Right lobe of liver (tissue), 6 donors: ENCODE data around the gene CARD8. TPM values are rescaled to one million over a fixed set of nuclear protein-coding genes. Genes with fewer than 3 reads are reported as not detected.

Source experiments
- ATAC-seq, 4 donors: fragments of 200-7000 bp; cut with Tn5 transposase; one replicate each; pipeline ENCODE4 v1.9.1; 2020; ENCODE audit warnings: mild to moderate bottlenecking in 4 of 4, moderate library complexity in 4 of 4
- DNase-seq, 3 donors: peaks; one replicate each; pipeline ENCODE4 v3.0.0-alpha.2; 2020
- H3K27ac ChIP-seq, 3 donors: fragments of 200-600 bp; one replicate each; pipeline ENCODE4 v1.8.0; 2022
- H3K27me3 ChIP-seq, 2 donors: fragments of 200-600 bp; one replicate each; pipeline ENCODE4 v1.8.0; 2022
- H3K36me3 ChIP-seq, 4 donors: fragments of 200-600 bp; sonication (generic) in 1 of 4; one replicate each; pipeline versions ENCODE4 v1.5.1 to v1.8.0; 2017 to 2022; ENCODE audit warnings: control low read depth in 1 of 4
- H3K4me1 ChIP-seq, 4 donors: fragments of 200-600 bp; sonication (generic) in 1 of 4; one replicate each; pipeline versions ENCODE4 v1.5.1 to v1.8.0; 2017 to 2022; ENCODE audit warnings: control low read depth in 1 of 4
- H3K4me3 ChIP-seq, 3 donors: fragments of 200-600 bp; one replicate each; pipeline ENCODE4 v1.8.0; 2022
- H3K9me3 ChIP-seq, 4 donors: fragments of 200-600 bp; sonication (generic) in 1 of 4; one replicate each; pipeline versions ENCODE4 v1.5.1 to v1.8.0; 2017 to 2022; ENCODE audit warnings: control low read depth in 1 of 4
- POLR2A ChIP-seq: fragments of 450-650 bp; IDR thresholded peaks from one replicate; pipeline ENCODE4 v1.6.1; 2017; ENCODE audit warnings: antibody characterized with exemption, mild to moderate bottlenecking
- WGBS: methylation state at CpG from one replicate; pipeline ENCODE4 v1.1.6; 2018; ENCODE audit warnings: low coverage, low lambda C conversion rate; ENCODE audit not compliant: insufficient coverage; ENCODE audit errors: missing lambda C conversion rate; 5-methylcytosine and 5-hydroxymethylcytosine counted together
- intact Hi-C, 2 donors: fragments of 100-400 bp; cut with DNase I; formaldehyde crosslinking; loops; one replicate each; pipeline versions ENCODE4 v1.11.2 to v1.14.1; 2022
- total RNA-seq, 6 experiments: library from RNA; depleted of rRNA in 2 of 6; stranded (reverse); fragments of >200 nt in 2 of 6; fragmentation: NEBNext Ultra II Directional in 3 of 6; extraction: Animal tissue kit (Norgen Biotek cat#: 25700) in 3 of 6; gene quantifications; one replicate each; pipeline versions ENCODE4 v1.1.0 to v1.2.4, GENCODE V29; 2016 to 2023
- TF ChIP-seq, protein P1 (sequence below), 4 donors: fragments of 200-600 bp in 3 of 4; fragments of 450-650 bp in 1 of 4; IDR thresholded peaks; one replicate each; pipeline versions ENCODE4 v1.5.1 to v1.8.0; 2016 to 2022; ENCODE audit warnings: antibody characterized with exemption in 4 of 4, mild to moderate bottlenecking in 2 of 4
- donor health status: DM: no; HTN: yes; CAD: no.
- donor health status: DM: no; HTN: no; CAD: no.
- donor health status: DM: no; HTN: no; CAD: no.
- donor health status: DM: no; HTN: yes; CAD: no.
- donor health status: DM: no; HTN: yes; CAD: no.

The CARD8 gene
- total RNA-seq, 6 experiments from 2014 or later, result 15.4 to 24.5 (median 19.8) TPM

DNA sequence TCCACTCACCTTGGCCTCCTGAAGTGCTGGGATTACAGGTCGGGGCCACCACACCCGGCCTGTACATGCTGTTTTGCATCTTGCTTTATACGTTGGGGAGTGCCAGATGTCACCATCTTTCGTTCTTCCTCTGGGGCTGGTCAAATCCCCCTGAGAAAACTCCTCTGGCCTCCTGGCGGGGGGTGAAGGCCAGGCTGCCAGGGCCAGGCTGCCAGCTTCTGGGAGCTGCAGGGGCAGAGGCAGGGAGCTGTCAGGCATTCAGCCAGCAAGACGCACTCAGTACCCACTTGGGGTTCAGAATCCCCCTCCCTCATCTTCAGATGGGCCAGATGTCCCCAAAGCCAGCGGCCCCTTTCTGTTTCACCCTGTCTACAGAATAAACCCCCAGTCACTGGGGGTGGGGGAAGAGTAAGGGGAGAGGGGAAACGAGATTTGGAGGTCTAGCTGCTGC is 69.1 kb downstream of the CARD8 start:
- H3K9me3 ChIP-seq, result no peaks in the 10 kb centered on the region
- DNase-seq (no peak), ATAC-seq (no peak)
- H3K4me1 ChIP-seq, result no peaks in the 10 kb centered on the region
- no peaks in the 10 kb centered on the region for H3K36me3 ChIP-seq
- no peak overlapping the region for H3K27ac ChIP-seq
- intact Hi-C loops, result no loop called here
- TF ChIP-seq, protein P1, sequence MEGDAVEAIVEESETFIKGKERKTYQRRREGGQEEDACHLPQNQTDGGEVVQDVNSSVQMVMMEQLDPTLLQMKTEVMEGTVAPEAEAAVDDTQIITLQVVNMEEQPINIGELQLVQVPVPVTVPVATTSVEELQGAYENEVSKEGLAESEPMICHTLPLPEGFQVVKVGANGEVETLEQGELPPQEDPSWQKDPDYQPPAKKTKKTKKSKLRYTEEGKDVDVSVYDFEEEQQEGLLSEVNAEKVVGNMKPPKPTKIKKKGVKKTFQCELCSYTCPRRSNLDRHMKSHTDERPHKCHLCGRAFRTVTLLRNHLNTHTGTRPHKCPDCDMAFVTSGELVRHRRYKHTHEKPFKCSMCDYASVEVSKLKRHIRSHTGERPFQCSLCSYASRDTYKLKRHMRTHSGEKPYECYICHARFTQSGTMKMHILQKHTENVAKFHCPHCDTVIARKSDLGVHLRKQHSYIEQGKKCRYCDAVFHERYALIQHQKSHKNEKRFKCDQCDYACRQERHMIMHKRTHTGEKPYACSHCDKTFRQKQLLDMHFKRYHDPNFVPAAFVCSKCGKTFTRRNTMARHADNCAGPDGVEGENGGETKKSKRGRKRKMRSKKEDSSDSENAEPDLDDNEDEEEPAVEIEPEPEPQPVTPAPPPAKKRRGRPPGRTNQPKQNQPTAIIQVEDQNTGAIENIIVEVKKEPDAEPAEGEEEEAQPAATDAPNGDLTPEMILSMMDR (IDR thresholded peaks at IDR 0.05), result no peak
- TF ChIP-seq POLR2A, result no peak
- H3K4me3 ChIP-seq, result no peak overlapping the region
- WGBS, result 92% methylated on average over 4 of the region's 8 CpGs
- no peaks in the 10 kb centered on the region for H3K27me3 ChIP-seq

DNA sequence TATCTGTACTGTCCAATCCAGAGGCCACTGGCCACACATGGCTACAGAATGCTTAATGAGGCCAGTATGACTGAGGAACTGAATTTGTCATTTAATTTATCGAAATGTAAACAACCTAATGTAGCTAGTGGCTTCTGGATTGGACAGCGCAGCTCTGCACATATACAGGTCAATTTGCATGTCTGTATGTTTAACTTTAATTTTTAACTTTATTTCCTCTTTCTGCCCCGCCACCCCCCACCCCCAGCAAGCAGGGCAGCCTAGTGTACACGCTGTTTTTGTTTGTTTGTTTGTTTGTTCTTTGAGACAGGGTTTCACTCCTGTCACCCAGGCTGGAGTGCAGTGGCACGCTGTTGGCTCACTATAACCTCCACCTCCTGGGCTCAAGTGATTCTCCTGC is 69.7 kb downstream of the CARD8 start:
- H3K4me3 ChIP-seq, result no peak overlapping the region
- H3K36me3 ChIP-seq, result no peaks in the 10 kb centered on the region
- WGBS, result 84% methylated on average over 5 of the region's 5 CpGs
- H3K27me3 ChIP-seq, result no peaks in the 10 kb centered on the region
- no peaks in the 10 kb centered on the region for H3K4me1 ChIP-seq
- H3K9me3 ChIP-seq, result no peaks in the 10 kb centered on the region
- ATAC-seq (no peak), DNase-seq (no peak)
- TF ChIP-seq, protein P1 (IDR thresholded peaks at IDR 0.05), result no peak
- no peak for TF ChIP-seq POLR2A
- intact Hi-C loops, result no loop called here
- H3K27ac ChIP-seq, result no peak overlapping the region

DNA sequence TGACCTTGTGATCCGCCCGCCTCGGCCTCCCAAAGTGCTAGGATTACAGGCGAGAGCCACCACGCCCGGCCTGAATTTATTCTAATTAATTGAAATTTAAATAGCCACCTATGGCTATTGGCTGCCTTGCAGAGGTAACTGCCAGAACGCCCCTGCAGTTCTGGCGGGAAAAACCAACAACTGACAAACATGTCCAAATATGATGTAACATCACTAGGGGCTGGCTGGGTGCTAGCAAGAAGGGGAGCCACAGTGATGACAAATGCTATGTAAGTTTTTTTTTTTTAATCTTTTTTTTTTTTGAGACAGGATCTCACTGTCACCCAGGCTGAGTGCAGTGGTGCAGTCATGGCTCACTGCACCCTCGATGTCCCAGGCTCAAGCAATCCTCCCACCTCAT is 72.4 kb downstream of the CARD8 start:
- 90% methylated on average over 8 of the region's 9 CpGs for WGBS
- Histone ChIP-seq H3K9me3 (no peaks in the 10 kb centered on the region), H3K27me3 (no peaks in the 10 kb centered on the region), H3K27ac (no peak overlapping the region), H3K4me3 (no peak overlapping the region), H3K4me1 (no peaks in the 10 kb centered on the region), H3K36me3 (no peaks in the 10 kb centered on the region)
- DNase-seq, result no peak
- intact Hi-C loops, result no loop called here
- TF ChIP-seq POLR2A, result no peak
- TF ChIP-seq, protein P1 (IDR thresholded peaks at IDR 0.05), result no peak
- ATAC-seq, result no peak

DNA sequence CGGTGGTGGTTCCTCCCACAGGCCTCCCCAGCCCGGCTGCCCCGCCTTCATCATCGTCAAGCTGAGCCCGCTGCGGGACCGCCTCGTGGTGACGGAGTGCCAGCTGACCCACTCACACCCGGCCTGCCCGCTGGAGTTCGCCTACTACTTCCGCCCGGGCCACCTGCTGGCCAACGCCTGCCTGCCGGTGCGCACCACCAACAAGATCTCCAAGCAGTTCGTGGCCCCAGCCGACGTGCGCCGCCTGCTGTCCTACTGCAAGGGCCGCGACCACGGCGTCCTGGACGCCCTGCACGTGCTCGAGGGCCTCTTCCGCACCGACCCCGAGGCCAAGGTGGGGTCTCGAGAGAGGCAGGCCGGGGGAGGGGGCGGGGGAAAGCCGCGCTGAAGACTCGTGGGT is 73.3 kb downstream of the CARD8 start:
- Histone ChIP-seq H3K9me3 (no peaks in the 10 kb centered on the region), H3K36me3 (no peaks in the 10 kb centered on the region), H3K4me3 (no peak overlapping the region), H3K4me1 (no peaks in the 10 kb centered on the region), H3K27ac (no peak overlapping the region), H3K27me3 (no peaks in the 10 kb centered on the region)
- ATAC-seq (no peak), DNase-seq (no peak)
- intact Hi-C loops, result no loop called here
- TF ChIP-seq, protein P1 (IDR thresholded peaks at IDR 0.05), result no peak
- no peak for TF ChIP-seq POLR2A
- WGBS, result 84% methylated on average over 5 of the region's 38 CpGs

DNA sequence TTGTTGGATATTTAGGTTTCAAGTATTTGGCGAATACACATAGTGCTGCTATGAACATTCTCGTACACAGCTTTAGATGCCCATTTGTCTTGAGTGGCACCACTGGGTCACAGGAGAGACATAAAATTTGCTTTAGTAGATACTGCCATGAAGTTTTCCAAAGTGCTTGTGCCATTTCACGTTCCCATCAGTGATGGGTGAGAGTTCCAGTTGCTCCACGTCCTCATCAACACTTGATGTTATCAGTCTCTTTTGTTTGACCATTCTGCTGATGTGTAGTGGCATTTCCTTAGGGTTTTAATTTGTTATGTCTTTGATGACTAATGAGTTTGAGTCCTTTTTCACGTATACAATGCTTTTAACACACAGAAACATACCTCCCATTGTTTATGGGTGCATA is 74.2 kb downstream of the CARD8 start:
- Histone ChIP-seq H3K4me3 (no peak overlapping the region), H3K4me1 (no peaks in the 10 kb centered on the region), H3K36me3 (no peaks in the 10 kb centered on the region), H3K9me3 (no peaks in the 10 kb centered on the region), H3K27ac (no peak overlapping the region), H3K27me3 (no peaks in the 10 kb centered on the region)
- intact Hi-C loops, result no loop called here
- TF ChIP-seq, protein P1 (IDR thresholded peaks at IDR 0.05), result no peak
- no peak for TF ChIP-seq POLR2A
- ATAC-seq (no peak), DNase-seq (no peak)
- WGBS, result 91% methylated on average over 5 of the region's 5 CpGs
